Erythroblast (primary cell): ENCODE results near the gene ATG9A.

Source experiments
- DNase-seq, 2 experiments: peaks; one replicate each; lab custom pipeline; 2025; lab: John Stamatoyannopoulos, UW
- GATA1 ChIP-seq: IDR thresholded peaks from 2 replicates; pipeline ENCODE4 v1.6.1; 2011; ENCODE audit warnings: low read depth, mild to moderate bottlenecking, control low read depth, low read length, moderate library complexity
- POLR2A ChIP-seq: IDR thresholded peaks from 2 replicates; pipeline ENCODE4 v1.6.1; 2011; ENCODE audit warnings: mild to moderate bottlenecking, low read length

ATG9A gene

DNA sequence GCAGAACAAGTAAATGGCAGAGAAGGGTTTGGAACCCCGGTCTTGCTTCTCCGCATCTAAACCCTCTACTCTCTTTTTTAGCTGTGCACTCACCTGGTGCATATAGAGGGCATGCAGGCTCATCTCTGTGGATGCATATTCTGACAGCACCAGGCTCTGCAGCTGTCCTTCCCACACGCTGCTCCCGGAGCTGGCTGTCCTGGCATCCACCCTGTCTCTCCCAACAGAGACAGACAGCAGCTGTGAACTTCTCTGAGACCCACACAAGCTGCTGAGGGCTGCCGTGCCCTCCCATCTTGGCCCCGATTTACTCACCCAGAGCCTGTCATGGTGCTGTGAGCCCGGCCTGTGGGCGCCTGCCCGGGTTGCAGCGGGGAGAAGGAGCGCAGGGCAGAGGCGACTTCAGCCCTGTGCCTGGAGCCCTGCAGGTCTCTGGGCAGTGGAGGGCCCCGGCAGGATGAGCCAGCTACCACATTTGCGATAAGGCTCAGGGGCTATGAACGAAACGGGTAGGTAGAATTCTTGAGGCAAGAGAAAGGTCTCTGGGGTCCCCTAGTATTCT is 7.4 kb downstream of the ATG9A start:
- DNase-seq: no peak
- TF ChIP-seq POLR2A (no peak), GATA1 (no peak)

DNA sequence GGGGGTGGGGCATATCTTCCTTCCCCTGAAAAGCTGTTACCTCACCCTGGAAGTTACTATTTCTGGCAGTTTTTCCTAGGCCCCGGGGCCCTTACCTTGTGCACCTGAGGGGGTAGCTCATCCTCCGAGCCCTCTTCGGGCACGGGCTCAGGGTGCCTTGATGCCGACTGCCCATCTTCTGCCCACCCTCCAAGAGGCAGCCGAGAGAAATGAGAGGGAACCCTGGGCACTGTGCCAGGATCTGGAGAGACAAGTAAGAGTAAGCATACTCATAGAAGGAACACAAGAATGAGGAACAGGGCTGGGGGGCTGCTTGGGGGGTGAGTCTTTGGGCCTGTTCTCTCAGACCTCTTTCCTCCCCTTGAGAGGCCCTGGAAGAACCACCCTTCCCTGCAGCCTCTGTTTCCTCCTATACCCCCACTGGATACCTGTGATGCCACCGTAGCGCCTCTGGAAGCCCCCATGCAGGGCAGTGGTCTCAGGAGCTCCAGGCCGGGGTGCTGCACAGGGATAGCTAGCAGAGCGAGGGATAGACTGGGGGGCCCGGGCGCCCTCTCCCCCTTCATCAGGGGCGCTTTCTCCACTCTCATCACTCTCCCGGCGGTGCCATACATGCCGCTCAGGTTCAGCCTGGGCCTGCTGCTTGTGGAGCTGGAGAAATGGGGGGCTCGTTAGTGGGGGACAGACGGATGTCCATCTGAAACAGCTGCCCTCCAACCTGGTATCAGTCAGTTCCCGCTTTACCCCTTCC is 8.6 kb downstream of the ATG9A start:
- TF ChIP-seq POLR2A (no peak), GATA1 (no peak)
- DNase-seq: peak in 1 of 2 experiments; percentile 60

DNA sequence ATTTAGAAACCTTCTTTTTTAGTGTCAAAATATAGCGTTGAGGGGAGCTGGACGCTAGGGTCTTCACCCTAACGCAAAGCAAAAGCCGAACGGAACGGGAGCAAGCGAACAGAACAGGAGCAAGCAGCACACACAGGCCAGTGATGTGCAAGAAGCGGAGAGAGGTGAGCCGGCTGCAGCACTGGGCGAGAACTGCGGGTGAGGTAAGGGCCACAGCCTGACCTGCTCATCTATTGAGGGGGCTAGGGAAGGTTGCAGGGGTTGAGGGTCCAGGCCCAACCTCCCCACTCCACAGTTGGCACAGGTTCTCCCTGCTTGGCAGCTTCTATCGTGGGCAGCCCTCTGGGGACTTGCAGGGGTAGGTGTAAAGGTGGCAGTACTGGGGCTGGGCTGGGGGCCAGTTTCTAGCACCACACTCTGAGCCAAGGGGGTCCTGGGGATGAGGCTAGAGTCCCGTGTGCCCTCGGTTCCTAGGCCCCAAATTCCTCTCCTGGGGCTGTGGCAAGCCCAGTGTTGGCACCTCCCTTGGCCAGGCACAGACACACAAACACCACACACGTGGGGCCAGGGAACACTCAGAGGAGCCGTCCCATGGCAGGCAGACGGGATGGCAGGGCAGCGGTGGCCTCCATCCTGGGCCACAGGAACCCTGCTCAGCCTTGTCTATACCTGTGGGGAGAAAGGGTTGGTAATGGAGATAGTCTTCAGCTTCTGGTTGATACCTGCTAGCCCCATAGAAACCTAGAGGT is 9.5 kb downstream of the ATG9A start:
- no peak for DNase-seq
- no peak for TF ChIP-seq POLR2A
- no peak for TF ChIP-seq GATA1

GRCh38 chr2:219218732-219219701 is 10.4 kb downstream of the ATG9A start, which contains the start of gene ABCB6:
Gene ABCB6 (minus strand): TSS chr2:219218958. CDS start chr2:219218673, 285 bp downstream.
- TF ChIP-seq GATA1 (no peak), POLR2A (peak; percentile 95)
- peak; percentile 95 to 97 for DNase-seq

DNA sequence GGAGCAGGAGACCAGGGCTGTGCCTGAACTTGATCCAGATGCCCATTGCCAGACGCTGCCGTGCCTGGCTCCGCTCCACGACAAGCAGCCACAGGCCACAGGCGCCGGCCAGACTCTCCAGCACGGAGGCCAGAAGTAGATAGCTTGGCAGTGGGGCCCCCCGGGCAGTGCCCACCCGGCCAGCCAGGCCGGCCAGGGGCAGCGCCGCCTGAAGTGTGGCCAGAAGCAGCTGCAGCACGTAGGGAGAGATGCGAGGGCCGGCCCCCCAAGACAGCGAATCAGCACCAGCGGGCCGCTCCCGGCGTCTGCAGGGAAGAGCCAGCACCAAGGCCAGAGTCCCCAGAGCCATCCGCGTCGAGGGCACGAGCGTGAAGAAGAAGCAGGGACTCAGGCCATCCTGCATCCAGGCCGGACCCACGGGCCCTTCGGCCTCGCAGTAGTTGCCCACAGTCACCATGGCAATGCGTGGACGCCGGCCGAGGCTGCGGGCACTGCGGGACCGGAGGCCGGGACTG is 11.2 kb downstream of the ATG9A start:
- DNase-seq: peak; percentile 86 to 88
- TF ChIP-seq GATA1 (no peak), POLR2A (no peak)

DNA sequence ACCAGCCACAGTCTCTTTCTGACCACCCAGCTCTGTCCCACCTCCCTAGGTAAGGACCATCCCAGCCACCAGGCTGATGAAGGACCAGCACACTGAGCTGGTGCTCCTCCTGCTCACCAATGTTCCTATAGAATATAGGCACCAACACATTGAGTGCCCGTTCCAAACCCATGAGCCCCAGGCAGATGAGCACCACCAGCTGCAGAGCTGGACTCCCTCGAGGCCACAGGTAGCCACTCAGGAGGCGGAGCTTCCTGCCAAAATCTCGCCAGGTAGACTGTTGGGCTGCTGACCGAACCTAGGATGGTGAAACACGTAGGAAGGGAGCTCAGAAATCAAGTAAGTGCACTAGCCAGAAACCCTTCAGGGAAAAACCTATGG is 12.9 kb downstream of the ATG9A start:
- TF ChIP-seq GATA1 (no peak), POLR2A (no peak)
- no peak for DNase-seq

- DNase-seq: no peak
- no peak for TF ChIP-seq GATA1
- TF ChIP-seq POLR2A: no peak
Measured at GRCh38 chr2:219215871-219216534, 13.4 kb downstream of the ATG9A start.

- TF ChIP-seq POLR2A (no peak), GATA1 (no peak)
- DNase-seq: no peak
Measured at GRCh38 chr2:219214786-219215185, 14.7 kb downstream of the ATG9A start.

GRCh38 chr2:219214141-219214540 is 15.3 kb downstream of the ATG9A start:
- TF ChIP-seq GATA1: no peak
- peak; percentile 11 for TF ChIP-seq POLR2A
- no peak for DNase-seq

- no peak for DNase-seq
- TF ChIP-seq GATA1 (no peak), POLR2A (no peak)
Measured at GRCh38 chr2:219213486-219214071, 15.9 kb downstream of the ATG9A start.

DNA sequence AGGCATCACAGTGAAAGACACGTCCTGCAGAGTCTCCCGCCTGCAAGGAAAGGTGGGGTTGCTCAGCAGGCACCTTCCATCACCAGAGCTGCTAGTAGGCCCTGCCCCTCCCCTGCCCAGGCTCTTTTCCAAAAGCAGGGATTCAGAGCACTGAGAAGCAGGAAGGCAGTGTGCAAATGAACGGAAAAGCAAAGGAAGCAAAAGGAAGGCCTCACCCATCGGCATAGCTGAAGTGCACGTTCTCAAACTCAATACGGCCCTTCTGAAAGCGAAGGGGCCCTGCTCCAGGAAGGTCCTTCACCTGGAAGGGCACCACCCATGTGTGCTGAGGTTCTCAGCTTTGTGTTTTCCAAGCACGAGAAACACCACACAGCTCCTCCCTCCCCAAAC is 16.4 kb downstream of the ATG9A start:
- TF ChIP-seq POLR2A: no peak
- no peak for TF ChIP-seq GATA1
- no peak for DNase-seq

DNA sequence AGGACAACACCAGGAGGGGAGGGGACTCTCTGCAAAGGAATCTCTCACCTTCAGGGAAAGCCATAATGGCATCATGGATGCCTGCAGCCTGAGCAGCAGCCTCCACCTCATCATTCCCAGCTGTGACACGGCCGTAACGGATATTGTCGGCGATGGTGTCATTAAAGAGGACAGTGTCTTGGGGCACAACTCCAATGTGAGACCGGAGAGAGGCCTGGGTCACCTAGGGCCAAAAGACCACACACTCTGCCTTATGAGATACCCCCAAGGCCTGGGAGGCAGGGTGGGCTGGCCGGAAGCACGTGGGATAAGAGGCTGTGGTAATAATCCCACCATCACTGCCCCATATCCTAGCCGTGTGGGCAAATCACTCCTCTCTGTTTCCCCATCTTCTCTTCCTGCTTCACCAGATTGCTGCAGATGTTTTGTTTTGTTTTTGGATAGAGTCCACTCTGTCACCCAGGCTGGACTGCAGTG is 18.5 kb downstream of the ATG9A start:
- TF ChIP-seq GATA1 (no peak), POLR2A (peak; percentile 1)
- no peak for DNase-seq
